HG02798 (cell line): Measurements from ENCODE around the gene ARRB2.
A peak's percentile ranks its signal among the peaks of the same experiment; 100 is the strongest.
"Not testable (repeated sequence)": the region's sequence is repeated elsewhere in the genome, so short reads cannot be mapped to it uniquely, and the experiment has no call there.

Experiments
- ATAC-seq: cut with Tn5 transposase; IDR thresholded peaks from one replicate; pipeline ENCODE4 v1.9.1; 2021; ENCODE audit warnings: mild to moderate bottlenecking; ENCODE audit not compliant: unreplicated experiment, poor library complexity

ARRB2 gene

DNA sequence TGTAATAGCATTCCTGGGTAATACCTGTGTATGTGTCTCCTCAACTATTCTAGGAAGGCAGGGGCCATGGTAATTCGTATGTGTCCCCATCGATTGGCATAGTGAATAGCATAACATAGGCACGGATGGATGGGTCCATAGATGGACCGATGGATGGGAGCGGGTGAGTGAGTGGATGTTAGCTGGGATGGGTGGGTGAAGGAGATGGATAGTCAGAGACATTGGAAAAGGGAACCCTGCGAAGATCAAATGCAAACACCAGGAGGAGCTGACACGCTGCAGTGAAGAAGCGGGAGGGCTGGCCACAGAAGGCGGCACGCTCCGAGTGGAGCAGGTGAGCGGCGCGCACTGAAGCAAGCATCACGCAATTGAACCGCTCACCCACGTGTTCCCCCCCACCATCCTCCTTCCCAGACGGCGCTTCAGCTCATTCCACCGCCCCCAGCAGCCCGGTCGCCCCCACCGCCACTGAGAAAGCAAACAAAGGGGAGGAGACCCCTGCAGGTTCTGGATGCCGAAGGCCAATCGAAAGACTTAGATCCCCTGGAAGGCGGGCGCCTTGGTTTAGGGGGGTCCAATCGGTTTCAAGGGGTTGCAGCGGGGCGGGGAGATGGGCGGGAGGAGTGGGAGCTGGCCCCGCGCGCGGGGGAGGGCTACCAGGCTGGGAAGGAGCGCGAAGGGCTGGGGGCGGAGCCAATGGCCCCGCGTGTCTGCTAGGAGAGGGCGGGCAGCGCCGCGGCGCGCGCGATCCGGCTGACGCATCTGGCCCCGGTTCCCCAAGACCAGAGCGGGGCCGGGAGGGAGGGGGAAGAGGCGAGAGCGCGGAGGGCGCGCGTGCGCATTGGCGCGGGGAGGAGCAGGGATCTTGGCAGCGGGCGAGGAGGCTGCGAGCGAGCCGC, at the start of gene ARRB2:
TSS of gene ARRB2 (plus strand) at position 839 of the 899 bp plus-strand sequence. CDS start 90 bp downstream, outside the sequence.
- ATAC-seq = peak; percentile 90

DNA sequence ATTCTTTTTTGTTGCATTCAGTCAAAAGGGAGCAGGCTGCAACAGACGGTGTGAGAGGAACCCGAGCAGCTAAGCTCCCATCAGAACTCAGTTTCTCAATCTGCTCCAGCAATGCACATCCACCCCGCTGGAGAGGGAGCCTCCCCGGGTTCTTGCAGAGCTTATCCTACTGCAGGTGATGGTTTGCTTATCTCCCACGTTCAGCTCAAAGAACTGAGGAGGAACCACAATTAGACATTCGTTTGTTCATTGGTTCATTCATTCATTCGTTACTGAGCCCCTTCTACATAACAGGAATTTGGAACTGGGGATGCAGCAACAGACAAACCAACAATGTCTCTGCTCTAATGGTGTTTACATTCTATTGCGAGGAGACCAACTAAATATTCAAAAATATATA, 46.7 kb upstream of the ARRB2 start:
- no peak for ATAC-seq

DNA sequence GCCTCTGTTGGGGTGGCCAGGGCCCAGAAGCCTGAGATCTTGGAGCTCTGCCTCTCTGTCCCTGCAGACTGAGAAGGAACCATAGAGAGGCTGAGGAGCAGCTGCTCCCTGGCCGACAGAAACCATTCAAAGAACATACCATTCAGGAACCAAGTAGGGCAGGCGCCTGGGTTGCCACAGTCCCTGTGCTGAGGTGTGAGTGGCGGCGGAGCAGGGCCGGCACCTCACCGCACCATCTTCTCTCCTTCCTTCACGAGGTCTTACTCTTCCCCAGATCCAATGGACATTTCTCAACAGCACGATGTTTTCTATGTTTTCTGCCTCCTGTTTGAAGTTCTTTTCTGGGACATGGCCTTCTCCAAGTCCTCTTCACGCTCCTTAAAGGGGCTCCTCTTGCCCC, 46.2 kb upstream of the ARRB2 start:
- no peak for ATAC-seq

DNA sequence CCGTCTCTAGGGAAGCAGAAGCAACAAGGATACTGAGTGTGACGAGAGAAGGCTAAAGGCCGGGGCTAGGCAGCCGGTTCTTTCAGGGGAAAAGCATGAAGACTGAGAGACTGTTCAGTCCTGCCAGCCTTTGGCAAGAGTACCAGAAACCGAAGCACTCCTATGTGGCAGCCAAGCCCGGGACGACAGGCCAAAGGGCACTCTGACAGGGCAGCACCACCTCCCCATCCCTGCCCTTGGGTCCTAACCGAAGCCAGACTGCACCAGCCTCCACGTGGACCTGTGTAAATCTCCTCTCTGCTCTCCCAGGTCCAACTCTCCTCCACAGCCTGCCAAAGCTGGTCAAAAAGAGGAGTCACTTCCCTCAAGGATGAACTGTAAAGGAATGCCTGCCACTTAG, 45.4 kb upstream of the ARRB2 start:
- no peak for ATAC-seq

DNA sequence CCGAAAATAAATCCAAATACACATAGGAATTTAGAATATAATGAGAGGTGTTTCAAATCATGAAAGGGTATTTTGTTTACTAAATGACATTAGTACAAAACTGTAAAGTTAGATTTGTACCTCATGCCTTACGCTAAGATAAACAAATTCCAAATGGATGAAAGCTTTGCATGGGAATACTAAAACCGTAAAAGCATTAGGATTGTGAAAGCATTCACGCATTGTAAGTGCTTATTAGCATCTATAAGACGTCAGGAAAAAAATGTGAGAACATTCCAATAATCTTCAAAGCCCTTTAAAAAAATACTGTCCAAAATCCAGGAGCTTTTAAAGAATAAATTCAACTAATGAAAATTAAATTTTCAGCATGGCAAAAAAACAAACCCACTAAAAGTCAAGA, 44.1 kb upstream of the ARRB2 start:
- no peak for ATAC-seq

DNA sequence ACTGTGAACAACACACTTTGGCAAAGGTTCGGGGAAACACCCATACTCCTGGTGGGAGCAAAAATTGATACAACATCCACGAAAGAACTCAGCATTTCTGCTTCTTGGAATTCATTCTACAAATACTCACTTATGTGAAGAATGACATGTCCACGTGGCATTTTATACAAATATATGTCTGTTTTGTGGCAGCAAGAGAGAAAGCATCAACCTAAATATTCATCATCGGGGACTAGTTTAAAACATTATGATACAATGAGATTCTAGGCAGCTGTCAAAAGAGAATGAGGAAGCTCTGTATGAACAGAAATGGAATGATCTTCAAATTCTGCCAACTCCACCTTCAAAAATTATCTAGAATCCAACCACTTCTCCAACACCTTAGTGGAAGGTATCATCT, 43.3 kb upstream of the ARRB2 start:
- ATAC-seq = no peak

DNA sequence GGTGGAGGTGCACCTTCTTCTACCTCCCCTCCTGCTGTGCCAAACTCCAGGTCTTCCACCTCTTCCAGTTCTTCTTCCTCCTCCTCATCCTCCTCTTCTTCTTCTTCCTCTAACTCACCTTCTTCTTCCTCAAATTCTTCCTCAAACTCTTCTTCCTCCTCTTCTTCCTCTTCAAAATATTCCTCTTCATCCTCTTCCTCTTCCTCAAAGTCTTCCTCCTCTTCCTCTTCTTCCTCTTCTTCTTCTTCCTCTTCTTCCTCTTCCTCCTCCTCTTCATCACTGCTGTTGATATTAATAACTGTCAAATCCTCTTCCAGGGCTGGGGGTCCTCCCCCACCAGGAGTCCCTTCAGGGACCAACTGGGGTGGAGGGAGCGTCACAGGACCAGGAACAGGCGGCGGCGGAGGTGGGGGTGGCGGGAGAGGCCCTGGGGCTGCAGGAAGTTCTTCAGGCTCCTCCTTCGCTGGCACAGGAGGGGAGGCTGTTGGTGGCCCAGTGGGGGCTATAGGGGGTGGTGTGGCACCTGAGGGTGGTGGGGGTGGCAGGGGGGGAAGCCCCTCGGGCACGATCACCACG, 38.3 kb upstream of the ARRB2 start:
- ATAC-seq = no peak

DNA sequence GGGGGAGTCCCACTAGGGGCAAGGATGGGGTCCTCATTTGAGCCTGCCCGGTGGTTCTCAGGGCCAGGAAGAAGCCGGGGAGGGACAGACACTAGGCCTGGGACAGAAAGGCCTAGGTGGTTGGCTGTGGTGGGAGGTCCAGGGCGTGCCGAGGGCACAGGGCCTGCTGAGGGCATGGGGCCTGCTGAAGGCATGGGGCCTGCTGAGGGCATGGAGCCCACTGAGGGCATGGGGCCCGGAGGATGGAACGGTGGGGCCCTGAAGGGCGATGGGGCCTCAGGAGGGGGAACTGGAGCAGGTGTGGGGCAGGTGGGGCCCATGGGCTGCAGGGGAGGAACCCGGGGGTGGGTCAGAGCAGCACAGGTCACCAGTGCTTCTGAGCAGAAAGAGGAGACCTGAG, 37.7 kb upstream of the ARRB2 start:
- ATAC-seq = no peak

DNA sequence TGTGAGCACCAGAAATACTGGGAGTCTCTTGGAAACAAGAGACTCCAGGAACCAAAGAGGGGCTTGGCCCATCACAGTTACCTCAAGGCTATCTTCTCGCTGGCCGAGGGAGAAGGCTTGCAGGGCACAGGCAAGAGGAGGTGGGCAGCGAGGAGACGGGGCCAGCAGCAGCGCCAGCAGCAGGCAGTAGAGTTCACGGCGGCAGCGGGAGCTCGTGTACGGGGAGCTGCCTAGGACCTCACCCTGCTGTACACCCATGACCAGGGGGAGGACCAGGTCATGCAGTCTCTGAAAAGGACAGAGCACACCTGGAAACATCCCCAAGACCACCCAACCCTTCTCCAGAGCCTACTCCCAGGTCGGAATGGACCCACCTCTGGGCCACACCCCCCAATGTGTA, 37.3 kb upstream of the ARRB2 start:
- ATAC-seq = no peak

DNA sequence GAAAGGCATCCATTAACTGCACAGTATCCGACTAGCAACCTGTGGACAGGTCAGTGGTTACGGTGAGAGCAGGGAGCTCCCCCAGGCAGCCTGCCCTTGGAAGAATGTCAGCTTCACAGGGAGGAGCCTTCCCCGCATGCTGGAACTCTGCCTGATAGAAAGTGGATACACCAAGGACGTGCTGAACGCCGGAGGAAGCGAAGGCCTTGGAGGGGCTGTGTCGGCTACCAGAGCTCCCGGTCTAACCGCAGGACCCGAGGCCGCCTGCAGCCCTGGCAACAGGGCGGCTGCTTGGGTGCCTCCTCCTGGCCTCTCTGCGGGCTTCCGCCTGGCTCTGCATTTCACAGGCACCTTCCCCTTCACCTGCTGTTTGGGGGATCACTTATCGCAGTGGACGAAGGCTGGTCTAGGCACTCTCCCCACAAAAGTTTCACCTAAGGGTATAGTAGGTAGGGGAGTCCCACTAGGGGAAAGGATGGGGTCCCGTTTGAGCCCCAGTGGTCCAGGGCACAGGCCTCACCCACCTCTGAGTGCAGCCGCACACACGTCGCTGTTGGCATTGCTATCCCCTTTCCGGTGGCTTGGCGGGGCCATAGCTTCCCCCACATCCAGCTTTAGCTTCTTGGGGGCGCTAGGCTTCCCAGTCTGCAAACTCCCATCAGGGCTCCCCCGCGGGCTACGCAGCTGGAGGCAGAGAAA, 36.3 kb upstream of the ARRB2 start:
- ATAC-seq = no peak

DNA sequence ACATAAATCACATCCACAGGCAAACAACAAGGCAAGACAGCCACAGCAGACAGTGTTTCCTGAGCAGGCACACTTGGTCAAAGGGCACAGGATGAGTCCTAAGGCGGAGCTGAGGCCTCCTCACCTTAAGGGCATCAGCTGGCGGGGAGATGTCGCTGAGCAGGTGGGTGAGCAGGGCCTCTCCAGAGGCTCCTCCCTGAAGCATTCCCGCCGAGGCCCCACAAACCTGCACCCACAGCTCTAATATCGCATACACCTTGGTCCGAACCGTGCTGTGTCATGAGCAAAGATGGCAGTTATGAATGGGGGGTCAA, 35.8 kb upstream of the ARRB2 start:
- no peak for ATAC-seq

DNA sequence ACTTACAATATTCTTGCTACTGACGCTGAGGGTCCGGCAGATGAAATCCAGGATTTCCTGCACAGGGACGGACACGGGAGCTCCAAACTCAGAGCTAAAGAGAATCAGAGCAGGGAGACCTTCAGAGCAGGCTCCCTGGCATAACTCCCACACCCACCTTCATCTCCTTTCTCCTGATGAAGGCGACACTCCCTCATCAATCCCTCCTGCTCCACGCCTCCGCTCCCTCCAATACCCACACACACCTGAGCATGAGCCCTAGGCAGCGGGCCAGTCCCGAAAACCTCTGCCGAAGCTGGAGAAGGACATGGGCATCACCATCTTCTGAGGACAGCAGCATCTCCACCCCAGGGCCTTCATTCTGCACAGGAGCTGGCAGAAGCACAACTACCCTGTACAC, 34.6 kb upstream of the ARRB2 start:
- no peak for ATAC-seq

DNA sequence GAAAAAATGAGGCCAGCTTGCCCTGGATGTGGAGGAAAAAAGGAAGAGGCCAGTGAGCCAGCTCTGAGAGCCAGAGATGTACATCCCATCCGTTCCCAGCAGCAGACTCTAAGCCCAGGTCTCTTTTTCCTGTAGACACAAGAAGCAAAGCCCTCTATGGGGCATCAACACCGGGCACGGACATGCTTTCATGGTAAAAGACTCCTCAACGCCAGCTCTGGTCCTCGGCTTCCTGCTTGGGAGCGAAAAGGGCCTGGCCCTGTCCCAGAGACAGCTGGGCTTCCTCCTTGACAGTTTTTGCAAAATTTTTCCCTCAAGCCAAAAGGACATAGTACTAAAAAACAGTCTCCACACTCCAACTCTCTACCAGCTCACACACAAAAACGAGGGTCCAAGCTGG, 33.6 kb upstream of the ARRB2 start:
- no peak for ATAC-seq

DNA sequence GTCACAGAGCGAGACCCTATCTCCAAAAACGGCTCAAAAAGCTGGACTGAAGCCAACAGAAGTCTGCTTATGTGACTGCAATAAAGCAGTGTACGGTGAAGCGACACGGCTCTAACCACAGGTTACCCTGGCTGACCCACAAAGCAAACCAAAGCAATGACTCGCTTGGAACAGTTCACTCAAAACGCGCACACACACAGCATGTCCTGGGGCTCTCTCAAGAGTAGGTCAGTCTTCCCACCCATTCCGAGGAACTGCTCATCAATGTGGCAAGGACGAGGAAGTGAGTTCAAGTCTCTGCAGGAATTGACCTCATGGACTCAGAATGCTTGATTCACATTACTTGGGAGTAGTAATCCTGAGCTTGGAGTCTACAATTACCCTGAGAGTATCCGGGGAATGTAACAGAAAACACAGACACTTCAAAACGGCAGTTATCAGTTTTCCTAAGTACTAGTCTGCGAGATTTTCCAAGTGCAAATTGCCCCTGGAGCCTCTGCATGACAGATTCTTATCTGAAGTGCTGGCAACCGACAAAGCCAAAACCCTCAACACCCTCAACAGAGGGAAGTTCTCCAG, 31.9 kb upstream of the ARRB2 start:
- ATAC-seq = no peak

DNA sequence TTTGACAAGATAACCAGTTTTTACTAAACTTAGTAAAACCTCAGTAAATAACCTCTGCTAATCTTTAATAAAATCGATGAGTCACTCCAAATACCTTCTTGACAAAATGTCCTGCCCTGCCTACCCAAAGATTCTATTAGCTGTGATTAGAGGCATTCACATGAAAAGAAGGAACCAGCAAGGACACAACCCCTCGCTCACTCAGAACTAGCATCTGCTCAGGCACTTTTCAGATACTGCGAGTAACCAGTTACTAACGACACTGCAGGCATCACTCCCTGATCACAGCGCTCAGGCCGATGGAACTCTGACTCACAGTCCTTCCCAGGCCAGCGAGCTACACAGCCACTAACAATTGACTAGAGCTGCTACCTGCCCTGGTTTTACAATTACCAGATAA, 30.8 kb upstream of the ARRB2 start:
- no peak for ATAC-seq

DNA sequence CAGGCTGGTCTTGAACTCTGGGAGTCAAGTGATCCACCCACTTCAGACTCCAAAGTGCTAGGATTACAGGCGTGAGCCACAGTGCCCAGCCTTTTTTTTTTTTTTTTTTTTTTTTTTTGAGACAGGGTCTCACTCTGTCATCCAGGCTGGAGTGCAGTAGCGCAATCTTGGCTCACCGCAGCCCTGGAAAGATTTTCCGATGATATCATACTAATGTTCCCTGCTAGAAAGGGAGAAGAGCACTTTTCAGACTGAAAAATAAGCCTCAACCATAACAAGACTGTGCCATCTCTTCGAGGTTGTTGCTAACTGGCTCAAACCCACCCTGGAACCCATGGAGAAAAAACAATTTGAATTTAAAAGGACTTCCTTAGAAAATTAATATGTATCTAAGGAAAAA, 26.7 kb upstream of the ARRB2 start:
- not testable (repeated sequence) for ATAC-seq

DNA sequence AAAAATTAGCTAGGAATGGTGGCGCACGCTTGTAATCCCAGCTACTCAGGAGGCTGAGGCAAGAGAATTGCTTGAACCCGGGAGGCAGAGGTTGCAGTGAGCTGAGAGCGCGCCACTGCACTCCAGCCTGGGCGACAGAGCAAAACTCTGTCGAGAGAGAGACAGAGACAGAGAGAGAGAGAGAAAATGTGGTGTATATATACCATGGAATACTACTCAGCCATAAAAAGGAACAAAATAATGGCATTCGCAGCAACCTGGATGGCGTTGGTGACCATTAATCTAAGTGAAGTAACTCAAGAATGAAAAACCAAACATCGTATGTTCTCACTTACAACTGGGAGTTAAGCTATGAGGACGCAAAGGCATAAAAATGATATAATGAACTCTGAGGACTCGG, 20.6 kb upstream of the ARRB2 start:
- not testable (repeated sequence) for ATAC-seq

DNA sequence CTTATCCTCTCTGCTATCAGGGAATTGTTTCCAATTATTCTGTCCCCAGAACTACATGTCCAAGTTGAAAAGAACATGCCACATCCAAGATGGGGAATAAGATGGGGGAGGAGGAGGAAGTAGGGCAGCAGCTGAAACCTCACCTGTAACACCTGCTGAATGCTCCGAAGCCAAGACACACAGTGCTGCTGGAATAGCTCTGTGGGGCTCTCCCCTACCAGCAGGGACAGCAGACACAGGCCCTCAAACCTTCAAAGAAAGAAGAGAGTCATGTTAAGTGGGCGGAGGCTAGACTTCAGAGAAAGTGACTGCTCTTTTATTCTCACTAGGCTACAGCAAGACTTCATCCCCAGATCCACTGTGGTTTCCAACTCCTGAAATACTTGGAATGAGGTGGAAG, 19.7 kb upstream of the ARRB2 start:
- no peak for ATAC-seq

DNA sequence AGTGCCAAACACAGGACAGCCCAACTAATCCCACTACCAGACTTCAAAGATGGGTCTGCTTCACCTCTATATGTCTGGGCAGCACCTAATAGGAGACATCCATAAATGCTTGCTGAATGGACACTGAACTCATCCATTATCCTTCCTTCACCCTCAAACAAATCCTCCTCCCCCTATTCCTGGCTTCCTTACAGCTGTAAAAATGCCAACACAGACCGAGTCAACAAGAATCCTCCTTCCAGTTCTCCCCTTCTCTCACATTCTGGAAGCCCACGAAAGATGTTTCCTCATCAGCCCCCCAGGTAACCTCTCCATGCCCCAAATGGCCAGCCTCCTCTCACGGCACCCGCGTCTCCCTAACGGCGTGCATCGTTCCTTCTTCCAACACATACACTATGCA, 18.7 kb upstream of the ARRB2 start:
- ATAC-seq = no peak

DNA sequence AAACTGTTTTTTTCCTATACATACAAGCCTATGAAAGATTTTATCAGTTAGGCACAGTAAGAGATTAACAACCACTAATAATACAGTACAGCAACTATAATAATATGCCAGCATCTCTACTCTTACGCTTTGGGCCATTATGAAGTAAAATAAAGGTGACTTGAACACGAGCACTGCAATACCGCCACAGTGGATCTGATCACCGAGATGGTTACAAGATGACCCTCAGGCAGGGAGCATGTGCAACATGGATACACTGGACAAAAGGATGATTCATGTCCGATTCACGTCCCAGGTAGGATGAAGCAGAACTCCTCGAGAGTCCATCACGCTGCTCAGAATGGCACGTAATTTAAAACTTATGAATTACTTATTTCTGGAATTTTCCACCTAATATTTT, 17.0 kb upstream of the ARRB2 start:
- no peak for ATAC-seq

DNA sequence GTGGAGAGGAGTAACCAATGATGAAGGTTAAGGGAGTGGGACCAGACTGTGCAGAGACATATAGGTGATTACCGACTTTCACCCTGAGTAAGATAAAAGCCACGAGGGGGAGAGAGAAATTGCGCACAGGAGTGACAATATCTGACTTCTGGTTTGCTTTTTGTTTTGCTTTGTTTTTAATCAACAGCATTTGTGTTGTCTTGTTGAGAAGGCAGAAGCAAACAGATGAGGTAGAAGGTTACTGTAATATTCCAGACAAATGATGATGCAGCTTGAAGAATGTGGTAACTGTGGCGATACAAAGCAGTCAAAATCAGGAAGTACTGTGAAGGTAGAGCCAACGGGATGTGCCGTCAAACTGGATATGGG, 14.0 kb upstream of the ARRB2 start:
- ATAC-seq = peak; percentile 36
